Measurements from ENCODE around the gene NHLRC1. TPM values are rescaled to one million over a fixed set of nuclear protein-coding genes. Genes with fewer than 3 reads are reported as not detected.

NHLRC1 gene
- total and polyA plus RNA-seq, 2 of the 8 experiments (the other 6 are each of a cell fraction or from before 2014, with no cell fraction given), result 0.57 to 0.58 TPM

GRCh38 chr6:18142591-18142861 lies 20.0 kb upstream of the NHLRC1 start:
- Histone ChIP-seq H3K4me3 (ENCODE audit: extremely low read depth in 1 of 4, insufficient read depth in 2 of 4, low read depth in 3 of 4, low read length in 4 of 4) (no peak overlapping the region), H4K91ac (replicated peaks; ENCODE audit: insufficient read length, low read length) (no peak overlapping the region), H3K23me2 (ENCODE audit: low read depth, low read length) (no peaks in the 10 kb centered on the region), H3K36me3 (ENCODE audit: control insufficient read depth in 2 of 4, insufficient read depth in 4 of 4, low read length in 3 of 4) (peaks cover 4 to 16% (median 10%) of the 10 kb centered on the region in 4 experiments), H2BK5ac (ENCODE audit: low read depth, low read length) (no peak overlapping the region), H2BK20ac (ENCODE audit: low read length) (no peak overlapping the region), H3K18ac (ENCODE audit: extremely low read depth, low read length) (no peak overlapping the region), H3K14ac (ENCODE audit: insufficient read length) (no peak overlapping the region), H3K4me2 (ENCODE audit: insufficient read depth in 1 of 2, low read depth in 2 of 2, low read length in 2 of 2) (no peak overlapping the region), H4K5ac (ENCODE audit: insufficient read length, low read depth, low read length) (no peak overlapping the region), H3K4ac (replicated peaks; ENCODE audit: insufficient read length, low read depth, low read length) (no peak overlapping the region), H3K4me1 (replicated peaks in 1 of 4; ENCODE audit: control insufficient read depth in 3 of 4, insufficient read depth in 4 of 4, low read length in 3 of 4) (no peaks in the 10 kb centered on the region), H2BK15ac (ENCODE audit: low read length) (0 out of 2 replicates have a peak overlapping the region, but pooled peaks have one; percentile 61), H2AK5ac (ENCODE audit: low read depth, low read length) (no peak overlapping the region), H3K79me2 (ENCODE audit: control insufficient read depth in 1 of 2, insufficient read depth in 2 of 2, low read length in 2 of 2) (no peaks in the 10 kb centered on the region), H3K79me1 (ENCODE audit: low read depth, low read length) (no peaks in the 10 kb centered on the region), H3K9ac (replicated peaks in 1 of 4; ENCODE audit: extremely low read depth in 1 of 4, low read depth in 3 of 4, low read length in 3 of 4) (no peak overlapping the region), H3K27ac (ENCODE audit: low read depth, low read length) (no peak overlapping the region), H2AFZ (ENCODE audit: low read length) (no peak overlapping the region), H3K27me3 (replicated peaks in 1 of 4; ENCODE audit: control insufficient read depth in 3 of 4, extremely low read depth in 1 of 4, insufficient read depth in 3 of 4, low read length in 3 of 4) (no peaks in the 10 kb centered on the region), H2BK120ac (replicated peaks; ENCODE audit: low read depth, low read length) (no peak overlapping the region), H2BK12ac (ENCODE audit: low read depth, low read length) (no peak overlapping the region), H3K9me3 (ENCODE audit: insufficient read depth in 2 of 2, low read depth in 1 of 2, low read length in 1 of 2) (no peaks in the 10 kb centered on the region), H3K56ac (replicated peaks; ENCODE audit: insufficient read length, low read depth, low read length) (no peak overlapping the region), H3K23ac (ENCODE audit: insufficient read length) (no peak overlapping the region), H4K20me1 (replicated peaks in 1 of 2; ENCODE audit: control insufficient read depth in 1 of 2, insufficient read depth in 2 of 2, low read length in 2 of 2) (no peaks in the 10 kb centered on the region), H4K8ac (ENCODE audit: extremely low read depth, insufficient read depth, low read length) (no peak overlapping the region)
- POLR2A ChIA-PET (ENCODE audit: partially characterized antibody), result interaction anchor here (1.7 to 1.8 kb wide), 2 partner anchors 13 to 79 kb away, joined by 4 to 5 read pairs; partner anchors contain the start of genes KDM1B and TPMT
- WGBS, 2 experiments (ENCODE audit: extremely low coverage in 1 of 2, insufficient coverage in 1 of 2, insufficient read length in 1 of 2, insufficient replicate concordance in 2 of 2, low coverage in 1 of 2, low lambda C conversion rate in 2 of 2, missing lambda C conversion rate in 1 of 2), result 92% methylated on average over 3 of the region's 3 CpGs; no CpG with 5 or more reads in 1 of the 2 experiments
- TF ChIP-seq PHF8 (conservative IDR thresholded peaks at IDR 0.05; ENCODE audit: low read depth, low read length) (no peak), KDM1A (IDR thresholded peaks at IDR 0.05; ENCODE audit: borderline replicate concordance, low read length) (no peak), CBX5 (IDR thresholded peaks at IDR 0.05; ENCODE audit: low read depth, low read length) (no peak), ATF3 (IDR thresholded peaks at IDR 0.05; ENCODE audit: insufficient read depth, low read depth, low read length) (no peak), CEBPB (IDR thresholded peaks at IDR 0.05; ENCODE audit: low read depth, low read length) (no peak), EGR1 (IDR thresholded peaks at IDR 0.05; ENCODE audit: borderline replicate concordance, low read depth, low read length) (no peak), SAP30 (IDR thresholded peaks at IDR 0.05; ENCODE audit: insufficient read depth, insufficient replicate concordance, low read length) (no peak), POLR2AphosphoS5 (IDR thresholded peaks at IDR 0.05; ENCODE audit: low read depth, low read length) (no peak), BRCA1 (IDR thresholded peaks at IDR 0.05; ENCODE audit: low read depth, low read length) (no peak), BACH1 (IDR thresholded peaks at IDR 0.05; ENCODE audit: low read length) (no peak), SP2 (IDR thresholded peaks at IDR 0.05; ENCODE audit: low read length) (no peak)
- CTCF ChIA-PET (ENCODE audit: partially characterized antibody), result interaction anchor here (1.1 kb wide), 1 partner anchor 15 kb away, joined by 4 read pairs; no protein-coding TSS in a partner anchor
- DNase-seq (ENCODE audit: low read depth in 1 of 2, low spot score in 2 of 2), result no peak
- FAIRE-seq, result no peak
